ENCODE measurements around the gene COPS9.

COPS9 gene

DNA sequence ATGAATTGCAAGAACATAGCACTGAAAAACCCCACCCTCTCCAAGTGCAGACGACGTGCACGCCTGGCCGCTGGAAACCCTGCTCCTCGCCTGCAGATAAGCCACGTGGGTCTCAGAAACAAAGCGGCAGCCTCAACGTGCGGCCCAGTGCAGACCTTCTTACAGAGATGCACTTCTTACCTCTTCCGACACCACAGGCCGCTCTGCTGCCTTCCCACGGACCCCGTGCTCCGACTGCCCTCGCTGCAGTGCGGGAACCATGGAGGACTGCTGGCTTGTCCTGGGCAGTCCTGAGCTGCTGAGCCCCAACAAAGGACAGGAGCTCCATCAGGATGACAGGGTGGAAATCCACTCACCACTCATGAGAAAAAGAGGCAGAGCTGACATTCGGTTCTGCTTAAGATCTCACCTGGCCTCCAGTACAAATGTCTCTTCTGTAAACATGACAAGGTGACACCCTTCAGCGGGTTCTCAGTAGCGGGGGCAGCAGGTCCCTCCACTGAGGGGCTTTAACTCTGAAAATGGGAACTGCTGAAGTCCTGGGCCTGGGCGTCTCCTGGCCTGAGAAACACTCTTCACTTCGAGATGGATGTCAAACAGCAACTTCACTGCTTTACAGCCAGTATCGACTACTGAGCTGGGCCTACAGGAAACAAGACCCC lies 6.2 kb downstream of the COPS9 start:
- Histone ChIP-seq H3K4me2 (ENCODE audit: low read length) (no peak overlapping the region), H4K20me1 (ENCODE audit: insufficient read depth, low read length) (no peaks in the 10 kb centered on the region), H3K9ac (ENCODE audit: low read length) (no peak overlapping the region), H2AFZ (ENCODE audit: low read depth, low read length) (no peak overlapping the region), H3K4me1 (ENCODE audit: low read length) (peaks cover 2% of the 10 kb centered on the region; the same call in 1 of the 2 replicates), H3K27ac (ENCODE audit: low read length) (no peak overlapping the region), H3K27me3 (ENCODE audit: low read depth, low read length) (no peaks in the 10 kb centered on the region), H3K4me3 (ENCODE audit: low read length) (no peak overlapping the region), H3K36me3 (replicated peaks; ENCODE audit: low read depth, low read length) (peaks cover 3% of the 10 kb centered on the region), H3K9me3 (ENCODE audit: insufficient read depth, low read length) (no peaks in the 10 kb centered on the region), H3K79me2 (ENCODE audit: low read length) (peaks cover 8% of the 10 kb centered on the region)
- TF ChIP-seq, protein P1, sequence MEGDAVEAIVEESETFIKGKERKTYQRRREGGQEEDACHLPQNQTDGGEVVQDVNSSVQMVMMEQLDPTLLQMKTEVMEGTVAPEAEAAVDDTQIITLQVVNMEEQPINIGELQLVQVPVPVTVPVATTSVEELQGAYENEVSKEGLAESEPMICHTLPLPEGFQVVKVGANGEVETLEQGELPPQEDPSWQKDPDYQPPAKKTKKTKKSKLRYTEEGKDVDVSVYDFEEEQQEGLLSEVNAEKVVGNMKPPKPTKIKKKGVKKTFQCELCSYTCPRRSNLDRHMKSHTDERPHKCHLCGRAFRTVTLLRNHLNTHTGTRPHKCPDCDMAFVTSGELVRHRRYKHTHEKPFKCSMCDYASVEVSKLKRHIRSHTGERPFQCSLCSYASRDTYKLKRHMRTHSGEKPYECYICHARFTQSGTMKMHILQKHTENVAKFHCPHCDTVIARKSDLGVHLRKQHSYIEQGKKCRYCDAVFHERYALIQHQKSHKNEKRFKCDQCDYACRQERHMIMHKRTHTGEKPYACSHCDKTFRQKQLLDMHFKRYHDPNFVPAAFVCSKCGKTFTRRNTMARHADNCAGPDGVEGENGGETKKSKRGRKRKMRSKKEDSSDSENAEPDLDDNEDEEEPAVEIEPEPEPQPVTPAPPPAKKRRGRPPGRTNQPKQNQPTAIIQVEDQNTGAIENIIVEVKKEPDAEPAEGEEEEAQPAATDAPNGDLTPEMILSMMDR (IDR thresholded peaks at IDR 0.05; ENCODE audit: low read depth, low read length), result no peak
- no peak for TF ChIP-seq EZH2phosphoT487 (IDR thresholded peaks at IDR 0.05; ENCODE audit: low read depth)

DNA sequence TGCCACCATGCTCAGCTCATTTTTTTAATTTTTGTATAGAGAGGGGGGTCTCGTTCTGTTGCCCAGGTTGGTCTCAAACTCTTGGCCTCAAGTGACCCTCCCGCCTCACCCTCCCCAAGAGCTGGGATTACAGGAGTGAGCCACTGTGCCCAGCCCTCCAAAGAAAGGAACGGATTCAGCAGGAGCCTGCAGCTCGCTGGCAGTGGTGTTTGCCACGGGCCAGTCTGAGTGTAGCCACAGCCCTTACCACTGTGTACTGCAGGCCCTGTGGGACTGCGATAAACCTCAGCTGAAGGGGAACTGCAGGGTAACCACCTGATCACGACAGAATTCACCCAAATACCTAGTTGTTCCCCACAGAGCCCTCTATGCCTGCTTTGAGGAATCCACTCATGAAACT lies 6.8 kb downstream of the COPS9 start:
- no peaks in the 10 kb centered on the region for H3K4me1 ChIP-seq (ENCODE audit: low read length)
- no peak overlapping the region for H3K27ac ChIP-seq (ENCODE audit: low read length)
- H3K27me3 ChIP-seq (ENCODE audit: low read depth, low read length), result no peaks in the 10 kb centered on the region
- no peak for TF ChIP-seq EZH2phosphoT487 (IDR thresholded peaks at IDR 0.05; ENCODE audit: low read depth)
- TF ChIP-seq, protein P1 (IDR thresholded peaks at IDR 0.05; ENCODE audit: low read depth, low read length), result no peak
- no peak overlapping the region for H3K4me3 ChIP-seq (ENCODE audit: low read length)
- H4K20me1 ChIP-seq (ENCODE audit: insufficient read depth, low read length), result no peaks in the 10 kb centered on the region
- H2AFZ ChIP-seq (ENCODE audit: low read depth, low read length), result no peak overlapping the region
- H3K9me3 ChIP-seq (ENCODE audit: insufficient read depth, low read length), result no peaks in the 10 kb centered on the region
- peaks cover 3% of the 10 kb centered on the region for H3K36me3 ChIP-seq (replicated peaks; ENCODE audit: low read depth, low read length)
- H3K9ac ChIP-seq (ENCODE audit: low read length), result no peak overlapping the region
- peaks cover 3% of the 10 kb centered on the region for H3K79me2 ChIP-seq (ENCODE audit: low read length)
- no peak overlapping the region for H3K4me2 ChIP-seq (ENCODE audit: low read length)

DNA sequence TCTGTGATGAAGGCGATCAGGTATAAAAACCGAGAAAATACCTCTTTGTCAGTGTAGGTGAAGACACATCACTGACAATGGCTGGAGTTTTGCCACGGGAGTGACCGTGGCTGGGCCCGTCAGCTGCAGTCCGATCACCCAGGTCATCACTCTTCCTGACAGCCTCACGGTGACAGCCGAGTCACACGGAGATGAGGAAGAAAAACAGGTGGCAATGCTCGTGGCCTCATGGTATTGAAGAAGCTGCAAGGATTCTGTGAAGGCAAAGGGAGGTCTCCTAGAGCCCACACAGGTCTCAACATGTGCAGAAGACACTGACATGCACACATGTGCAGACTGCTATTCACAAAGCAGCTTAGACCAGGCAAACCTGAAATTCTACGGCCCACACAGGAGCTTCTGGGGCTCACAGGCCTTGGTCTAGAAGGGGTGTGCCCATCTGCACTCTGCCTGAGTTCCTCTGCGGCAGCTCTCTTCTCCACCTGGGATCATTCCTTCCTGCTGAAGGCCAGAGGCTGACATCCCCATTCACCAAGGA lies 7.4 kb downstream of the COPS9 start:
- no peak for TF ChIP-seq EZH2phosphoT487 (IDR thresholded peaks at IDR 0.05; ENCODE audit: low read depth)
- TF ChIP-seq, protein P1 (IDR thresholded peaks at IDR 0.05; ENCODE audit: low read depth, low read length), result no peak
- Histone ChIP-seq H3K27me3 (ENCODE audit: low read depth, low read length) (no peaks in the 10 kb centered on the region), H3K9ac (ENCODE audit: low read length) (no peak overlapping the region), H3K4me2 (ENCODE audit: low read length) (no peak overlapping the region), H3K36me3 (replicated peaks; ENCODE audit: low read depth, low read length) (peaks cover 3% of the 10 kb centered on the region), H3K27ac (ENCODE audit: low read length) (no peak overlapping the region), H3K9me3 (ENCODE audit: insufficient read depth, low read length) (no peaks in the 10 kb centered on the region), H2AFZ (ENCODE audit: low read depth, low read length) (no peak overlapping the region), H4K20me1 (ENCODE audit: insufficient read depth, low read length) (no peaks in the 10 kb centered on the region), H3K4me3 (ENCODE audit: low read length) (no peak overlapping the region), H3K4me1 (ENCODE audit: low read length) (no peaks in the 10 kb centered on the region), H3K79me2 (ENCODE audit: low read length) (no peaks in the 10 kb centered on the region)

DNA sequence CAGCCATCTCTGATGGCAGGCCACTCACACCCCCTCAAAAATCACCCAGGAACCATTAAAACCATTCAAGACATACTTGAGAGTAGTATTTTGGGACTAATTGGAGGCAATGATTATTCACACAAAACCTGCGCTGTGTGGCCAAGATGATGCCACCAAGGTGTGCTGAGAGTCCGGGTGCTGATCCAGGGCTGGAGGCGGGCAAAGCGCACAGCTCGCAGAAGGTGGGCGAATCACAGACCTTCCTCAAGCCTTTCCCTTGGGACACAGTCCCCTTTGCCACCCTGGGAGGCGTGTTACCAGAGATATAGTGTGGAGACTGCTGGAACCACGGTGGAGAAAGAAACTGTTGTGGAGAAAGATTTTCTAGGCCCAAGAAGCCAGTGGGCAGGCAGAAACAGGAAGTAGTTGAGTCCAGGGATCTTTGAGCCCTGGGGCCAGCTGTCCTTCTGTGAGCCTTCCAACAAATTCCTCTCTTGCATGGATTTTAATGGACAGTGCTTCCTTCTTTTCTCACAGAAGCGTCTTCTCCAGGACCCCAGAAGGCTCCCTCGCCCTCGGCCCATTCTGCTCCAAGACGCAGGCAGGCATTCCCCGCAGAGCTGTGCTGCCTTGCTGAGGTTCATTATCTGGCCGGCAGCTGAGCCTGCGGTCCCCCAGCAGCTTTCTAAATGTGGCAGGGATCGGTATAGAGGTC lies 8.0 kb downstream of the COPS9 start:
- Histone ChIP-seq H3K79me2 (ENCODE audit: low read length) (no peaks in the 10 kb centered on the region), H3K9ac (ENCODE audit: low read length) (no peak overlapping the region), H2AFZ (ENCODE audit: low read depth, low read length) (no peak overlapping the region), H3K4me1 (ENCODE audit: low read length) (no peaks in the 10 kb centered on the region), H4K20me1 (ENCODE audit: insufficient read depth, low read length) (no peaks in the 10 kb centered on the region), H3K9me3 (ENCODE audit: insufficient read depth, low read length) (no peaks in the 10 kb centered on the region), H3K36me3 (replicated peaks; ENCODE audit: low read depth, low read length) (peaks cover 3% of the 10 kb centered on the region), H3K4me3 (ENCODE audit: low read length) (no peak overlapping the region), H3K4me2 (ENCODE audit: low read length) (no peak overlapping the region), H3K27ac (ENCODE audit: low read length) (no peak overlapping the region), H3K27me3 (ENCODE audit: low read depth, low read length) (no peaks in the 10 kb centered on the region)
- TF ChIP-seq, protein P1 (IDR thresholded peaks at IDR 0.05; ENCODE audit: low read depth, low read length), result no peak
- no peak for TF ChIP-seq EZH2phosphoT487 (IDR thresholded peaks at IDR 0.05; ENCODE audit: low read depth)
